ENCODE data around the gene RXFP3.

Gene RXFP3

GRCh38 chr5:33975852-33976251 lies 39.7 kb downstream of the RXFP3 start:
- in situ Hi-C loops (cut with MboI; ENCODE audit: low sequenced_read_pairs) = no loop called here

- in situ Hi-C loops (cut with MboI; ENCODE audit: low sequenced_read_pairs) = no loop called here
Observed at GRCh38 chr5:33976307-33976706, 40.1 kb downstream of the RXFP3 start.

- in situ Hi-C loops (cut with MboI; ENCODE audit: low sequenced_read_pairs) = no loop called here
Observed at GRCh38 chr5:33978306-33978705, 42.1 kb downstream of the RXFP3 start.

- in situ Hi-C loops (cut with MboI; ENCODE audit: low sequenced_read_pairs) = no loop called here
Observed at GRCh38 chr5:33980030-33980429, 43.8 kb downstream of the RXFP3 start.

- in situ Hi-C loops (cut with MboI; ENCODE audit: low sequenced_read_pairs) = no loop called here
Observed at GRCh38 chr5:33981408-33982162, 45.4 kb downstream of the RXFP3 start.

GRCh38 chr5:33984178-33984577 lies 48.0 kb downstream of the RXFP3 start:
- in situ Hi-C loops (cut with MboI; ENCODE audit: low sequenced_read_pairs) = no loop called here

- in situ Hi-C loops (cut with MboI; ENCODE audit: low sequenced_read_pairs) = no loop called here
Observed at GRCh38 chr5:33984671-33985124, 48.5 kb downstream of the RXFP3 start, which contains the start of gene SLC45A2. Gene SLC45A2 (minus strand): TSS chr5:33984693. CDS start chr5:33984583, 110 bp downstream.

GRCh38 chr5:33985447-33985846 lies 49.3 kb downstream of the RXFP3 start:
- in situ Hi-C loops (cut with MboI; ENCODE audit: low sequenced_read_pairs) = no loop called here

Data from HL-60/S4 treated with phorbol 12-myristate 13-acetate at 8.2 ng/mL for 4 days and 3 days (cell line).